Measurements from ENCODE around the gene CEP290.
"Not testable (repeated sequence)": the region's sequence is repeated elsewhere in the genome, so short reads cannot be mapped to it uniquely, and the experiment has no call there.

The CEP290 gene

DNA sequence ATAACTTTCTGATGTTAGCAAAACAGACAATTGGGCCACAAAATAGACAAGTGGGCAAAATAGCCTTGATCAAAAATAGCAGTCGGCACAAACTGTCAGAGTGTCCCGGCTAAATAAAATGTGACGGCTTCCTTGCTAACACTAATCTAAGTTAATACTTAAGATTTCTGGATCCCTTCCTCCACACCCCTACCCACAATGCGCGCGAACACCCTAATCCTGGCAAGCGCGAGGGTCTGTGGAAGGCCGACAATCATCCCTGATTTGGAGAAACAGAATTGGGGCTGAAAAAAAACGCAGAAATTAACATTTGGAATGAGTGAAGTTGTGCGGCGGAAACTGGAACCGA, 489 bp downstream of the CEP290 start:
- no peak for DNase-seq (ENCODE audit: low spot score)

DNA sequence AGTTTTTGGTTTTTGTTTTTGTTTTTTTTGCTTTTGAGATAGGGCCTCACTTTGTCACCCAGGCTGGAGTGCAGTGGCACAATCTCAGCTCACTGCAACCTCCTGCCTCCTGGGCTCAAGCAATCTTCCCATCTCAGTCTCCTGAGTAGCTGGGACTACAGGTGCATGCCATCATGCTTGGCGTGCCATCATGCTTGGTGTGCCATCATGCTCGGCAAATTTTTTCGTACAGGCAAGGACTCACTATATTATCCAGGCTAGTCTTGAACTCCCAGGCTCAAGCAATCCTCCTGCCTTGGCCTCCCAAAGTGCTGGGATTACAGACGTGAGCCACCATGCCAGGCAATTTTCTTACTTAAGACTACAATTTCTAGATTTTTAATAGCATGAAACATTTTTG, 2.2 kb downstream of the CEP290 start:
- not testable (repeated sequence) for DNase-seq (ENCODE audit: low spot score)

DNA sequence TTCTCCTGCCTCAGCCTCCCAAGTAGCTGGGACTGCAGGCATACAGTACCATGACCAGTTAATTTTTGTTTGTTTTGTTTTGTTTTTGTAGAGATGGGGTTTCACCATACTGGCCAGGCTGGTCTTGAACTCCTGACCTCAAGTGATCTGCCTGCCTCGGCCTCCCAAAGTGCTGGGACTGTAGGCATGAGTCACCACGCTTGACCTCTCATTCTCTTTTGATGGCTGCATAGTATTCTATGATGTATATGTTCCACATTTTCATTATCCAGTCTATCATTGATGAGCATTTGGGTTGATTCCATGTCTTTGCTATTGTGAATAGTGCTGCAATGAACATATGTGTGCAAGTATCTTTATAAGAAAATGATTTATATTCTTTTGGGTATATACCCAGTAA, 8.7 kb downstream of the CEP290 start:
- not testable (repeated sequence) for DNase-seq (ENCODE audit: low spot score)

DNA sequence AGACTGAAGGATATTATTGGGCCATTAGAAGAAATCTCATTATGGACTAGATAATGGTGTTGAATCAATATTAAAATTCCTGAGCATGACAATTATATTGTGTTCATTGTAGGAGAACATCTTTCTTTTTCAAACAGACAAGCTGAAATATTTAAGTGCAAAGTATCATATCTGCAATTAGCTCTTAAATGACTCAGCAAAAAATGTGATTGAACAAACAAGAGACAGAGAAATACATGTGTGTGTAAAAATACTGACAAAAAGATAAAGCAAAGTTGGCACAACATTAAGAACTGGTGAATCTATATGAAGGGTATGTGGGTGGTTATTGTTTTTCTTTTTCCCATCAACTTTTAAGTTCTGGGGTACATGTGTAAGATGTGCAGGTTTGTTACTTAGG, 9.5 kb downstream of the CEP290 start:
- DNase-seq (ENCODE audit: low spot score) = no peak

DNA sequence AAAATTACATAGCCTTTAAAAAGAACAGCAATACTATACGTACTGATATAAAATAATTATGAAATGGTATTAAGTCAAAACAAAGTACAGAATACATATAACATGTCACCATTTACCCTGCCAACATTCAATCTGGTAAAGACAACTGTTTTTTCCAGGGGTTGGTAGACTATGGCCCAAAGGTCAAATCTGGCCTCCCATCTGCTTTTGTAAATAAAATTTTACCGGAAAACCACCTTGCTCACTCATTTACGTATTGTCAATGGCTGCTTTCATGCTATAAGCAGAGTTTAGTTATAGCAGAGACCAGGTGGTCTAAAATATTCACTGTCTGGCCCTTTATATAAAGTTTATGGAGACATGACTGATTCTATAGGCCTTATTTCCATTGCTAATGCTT, 14.0 kb downstream of the CEP290 start:
- DNase-seq (ENCODE audit: low spot score) = no peak

DNA sequence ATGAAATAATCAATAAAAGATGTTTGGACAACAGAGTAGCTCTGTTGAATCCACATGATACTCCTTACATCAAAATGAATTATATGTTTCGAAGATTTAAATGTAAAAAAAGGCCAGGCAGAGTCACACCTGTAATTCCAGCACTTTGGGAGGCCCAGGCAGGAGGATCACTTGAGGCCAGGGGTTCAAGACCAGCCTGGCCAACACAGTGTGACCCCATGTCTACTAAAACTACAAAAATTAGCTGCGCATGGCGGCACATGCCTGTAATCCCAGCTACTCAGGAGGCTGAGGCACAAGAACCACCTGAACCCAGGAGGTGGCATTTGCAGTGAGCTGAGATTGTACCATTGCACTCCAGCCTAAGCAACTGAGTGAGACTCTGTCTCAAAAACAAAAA, 14.8 kb downstream of the CEP290 start:
- no peak for DNase-seq (ENCODE audit: low spot score)

DNA sequence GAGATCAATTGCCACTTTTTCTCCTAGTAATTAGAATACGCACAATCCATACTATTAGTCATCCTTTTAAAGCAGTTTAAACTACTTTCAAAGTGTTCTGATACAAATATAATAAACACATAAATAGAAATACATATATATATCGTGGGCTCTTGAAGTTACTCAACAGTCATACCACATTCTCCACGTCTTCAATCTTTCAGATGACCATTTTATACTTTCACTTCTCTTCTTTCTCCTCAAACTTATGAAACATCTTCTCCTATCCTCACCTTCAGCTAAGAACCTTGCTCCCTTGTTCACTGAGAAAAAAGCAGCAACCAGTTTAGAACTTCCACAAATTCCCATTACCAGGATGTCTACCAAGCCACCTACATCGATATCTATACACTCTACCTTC, 19.2 kb downstream of the CEP290 start:
- DNase-seq (ENCODE audit: low spot score) = no peak

DNA sequence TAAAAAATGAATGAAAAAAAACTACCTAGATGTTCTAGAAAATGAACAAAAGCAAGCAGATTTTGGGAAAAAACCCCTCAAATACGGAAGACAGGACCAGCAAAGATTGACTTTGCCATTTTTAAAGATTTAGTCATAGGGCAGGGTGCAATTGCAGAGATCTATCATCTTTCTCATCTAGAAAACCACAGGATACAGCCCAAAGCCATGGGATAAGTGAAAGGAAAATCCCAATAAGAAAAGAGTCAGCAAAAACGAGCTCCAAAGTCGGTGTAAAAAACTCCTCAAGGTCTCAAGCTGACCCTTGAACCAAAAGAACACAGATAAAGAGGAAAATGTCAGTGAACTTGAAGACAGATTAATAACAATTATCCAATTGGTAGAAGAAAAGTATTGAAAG, 28.0 kb downstream of the CEP290 start:
- no peak for DNase-seq (ENCODE audit: low spot score)

DNA sequence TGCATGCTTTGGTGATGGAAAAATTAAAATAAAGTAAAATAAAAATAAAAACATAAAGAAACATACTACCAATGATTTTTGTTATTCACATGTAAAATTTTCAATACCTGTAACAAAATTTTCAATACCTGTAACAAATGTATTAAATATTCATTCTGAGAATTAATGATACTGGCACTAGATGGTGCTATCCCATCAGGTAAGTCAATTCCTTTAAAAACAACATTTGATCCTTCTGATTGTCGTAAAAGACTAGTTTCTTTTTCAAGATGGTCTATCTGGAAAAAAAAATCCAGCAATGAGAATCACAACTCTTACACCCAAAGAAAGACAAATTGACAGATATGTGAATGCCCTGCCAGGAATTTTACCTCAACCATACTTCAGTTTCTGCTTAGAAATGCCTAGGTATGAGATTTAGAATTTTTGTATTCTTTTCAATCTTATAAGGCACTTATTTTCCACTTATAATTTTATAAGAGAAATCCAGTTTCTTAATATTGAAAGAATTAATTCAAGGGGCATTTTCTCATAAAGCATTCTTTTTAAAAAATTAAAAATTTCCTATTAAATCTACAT, 30.7 kb downstream of the CEP290 start:
- DNase-seq (ENCODE audit: low spot score) = peak; percentile 43

DNA sequence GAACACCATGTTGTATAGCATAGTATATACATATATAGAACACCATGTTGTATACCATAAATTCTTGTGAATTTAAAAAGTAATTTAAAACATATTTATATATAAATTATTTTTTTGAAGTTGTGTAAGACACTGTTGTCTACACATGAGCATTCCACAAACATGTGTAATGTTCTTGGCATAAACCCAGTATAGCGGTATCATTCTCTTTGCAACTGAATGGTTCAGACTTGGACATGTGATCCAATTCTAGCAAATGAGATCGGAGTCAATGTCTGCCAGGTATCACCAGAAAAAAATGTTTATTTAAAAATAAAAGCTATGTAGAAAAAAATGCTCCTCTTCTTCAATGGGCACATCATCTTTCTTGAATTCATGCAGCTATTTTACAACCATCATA, 33.9 kb downstream of the CEP290 start:
- DNase-seq (ENCODE audit: low spot score) = no peak

DNA sequence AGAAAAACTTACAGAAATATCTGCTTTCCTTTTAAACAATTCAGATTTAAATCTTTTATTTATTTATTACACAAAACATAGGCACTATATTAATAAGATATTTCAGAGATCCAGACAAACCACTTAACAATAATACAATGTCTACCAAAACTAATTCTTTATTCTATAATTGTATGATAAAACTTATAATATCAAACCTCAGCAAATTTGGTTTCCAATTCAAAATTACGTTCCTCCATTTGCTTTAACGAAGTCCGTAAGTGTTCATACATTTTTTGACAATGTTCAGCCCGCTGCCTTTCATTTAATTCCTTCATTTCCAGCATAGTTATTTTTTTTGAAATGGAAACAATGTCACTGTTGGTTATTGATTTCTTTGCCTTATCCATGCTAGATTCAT, 48.3 kb downstream of the CEP290 start:
- no peak for DNase-seq (ENCODE audit: low spot score)

DNA sequence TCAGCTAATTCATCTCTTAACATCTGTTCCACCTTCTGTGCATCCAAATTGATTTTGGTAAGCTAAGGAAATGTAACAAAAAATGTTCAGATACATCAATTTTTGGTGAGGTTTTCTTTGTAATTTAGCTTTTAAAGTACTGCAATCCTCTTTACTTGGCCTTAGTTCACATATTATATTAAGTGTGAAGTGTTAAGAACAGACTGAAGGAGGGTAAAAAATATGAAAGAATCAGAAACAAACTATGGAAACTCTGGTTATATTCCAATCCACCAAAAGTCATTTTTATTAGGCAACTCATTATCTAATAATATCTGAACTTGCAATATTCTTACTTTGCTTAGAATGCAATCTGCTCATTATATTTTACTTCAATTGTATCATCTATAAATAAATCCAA, 49.1 kb downstream of the CEP290 start:
- DNase-seq (ENCODE audit: low spot score) = no peak

DNA sequence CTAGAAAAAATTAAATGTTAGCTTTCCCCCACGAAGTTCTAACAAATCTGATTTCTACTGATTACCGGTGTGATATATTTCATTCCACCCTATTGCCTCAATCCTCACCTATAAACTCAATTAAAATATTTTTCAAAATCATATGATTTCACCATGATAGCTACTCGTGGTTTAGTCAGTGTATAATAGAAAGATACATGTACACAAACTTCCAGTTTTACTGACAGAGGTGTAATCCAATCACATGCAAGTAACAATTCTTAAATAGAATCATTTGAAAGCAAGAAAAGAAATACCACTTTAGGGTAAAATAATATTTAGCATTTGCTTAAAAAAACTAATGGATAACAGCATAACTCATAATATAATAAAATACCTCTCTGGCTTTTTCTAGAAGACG, 57.7 kb downstream of the CEP290 start:
- no peak for DNase-seq (ENCODE audit: low spot score)

DNA sequence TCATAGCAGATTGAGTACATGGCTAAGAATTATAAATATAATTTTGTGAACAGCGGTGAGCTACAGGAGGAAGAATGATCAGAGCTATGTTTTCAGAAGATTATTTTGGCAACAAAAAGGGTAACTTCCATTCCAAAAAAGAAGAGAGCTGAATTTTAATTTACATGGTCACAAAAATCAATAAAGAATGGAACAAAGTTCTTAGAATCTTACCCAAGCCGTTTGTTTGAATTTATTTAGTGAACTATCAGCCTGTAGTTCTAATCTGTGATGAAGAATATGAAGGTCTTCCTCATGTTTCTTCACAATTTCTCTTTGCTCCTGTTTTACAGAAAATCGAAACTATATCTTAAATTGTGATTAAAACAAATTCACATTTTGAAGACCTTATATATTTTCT, 58.3 kb downstream of the CEP290 start:
- DNase-seq (ENCODE audit: low spot score) = no peak

DNA sequence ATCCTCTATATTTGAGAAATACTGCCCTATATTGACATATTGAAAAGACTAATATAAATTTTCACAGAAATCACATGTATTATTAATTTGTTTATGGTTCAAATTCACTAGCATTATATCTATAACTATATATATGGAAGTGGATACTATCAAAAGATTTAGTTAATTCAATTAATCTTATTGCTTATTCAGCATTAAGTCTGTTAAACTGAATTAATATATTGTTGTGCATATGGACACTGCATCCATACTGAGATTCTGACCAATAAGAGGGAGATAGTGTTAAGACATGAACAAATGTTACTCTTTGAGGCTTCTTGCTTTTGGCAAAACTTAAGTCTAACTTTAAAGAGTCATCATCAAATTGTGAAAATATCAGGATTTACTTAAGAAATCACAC, 60.6 kb downstream of the CEP290 start:
- DNase-seq (ENCODE audit: low spot score) = no peak

DNA sequence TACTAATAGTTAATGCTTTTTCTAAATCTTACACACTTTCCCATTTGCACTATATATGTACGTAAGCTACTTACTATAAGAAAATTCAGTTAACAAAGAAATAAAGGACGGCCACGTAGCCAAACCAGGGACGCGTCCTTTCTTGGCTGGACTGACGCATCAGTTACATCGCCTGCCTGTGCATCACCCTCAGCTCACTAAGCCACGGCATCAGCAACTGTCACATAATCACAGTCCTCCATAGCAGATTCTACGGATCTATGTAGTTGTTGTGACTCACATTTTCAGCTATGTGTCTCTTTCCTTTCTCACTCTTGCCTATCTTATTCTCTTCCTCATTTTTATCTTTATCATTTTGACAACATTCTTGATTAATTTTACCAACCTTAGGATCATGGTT, 74.6 kb downstream of the CEP290 start:
- DNase-seq (ENCODE audit: low spot score) = no peak

DNA sequence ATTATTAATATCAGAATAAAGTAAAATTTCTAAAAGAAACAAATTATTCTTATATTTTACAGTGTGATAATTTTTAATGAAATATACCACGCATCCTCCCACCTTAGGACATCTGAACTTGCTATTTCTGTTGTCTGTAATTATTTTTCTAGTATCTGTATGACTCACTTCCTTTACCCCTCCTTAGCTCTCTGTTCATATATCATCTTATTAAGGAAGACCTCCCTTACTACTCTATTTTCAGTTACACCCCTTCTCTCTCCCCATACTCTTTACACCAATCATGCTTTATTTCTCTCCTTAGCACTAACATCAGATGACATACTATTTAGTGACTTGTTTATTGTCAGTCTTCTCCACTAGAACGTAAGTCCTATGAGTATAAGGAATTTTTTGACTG, 78.5 kb downstream of the CEP290 start:
- DNase-seq (ENCODE audit: low spot score) = no peak

DNA sequence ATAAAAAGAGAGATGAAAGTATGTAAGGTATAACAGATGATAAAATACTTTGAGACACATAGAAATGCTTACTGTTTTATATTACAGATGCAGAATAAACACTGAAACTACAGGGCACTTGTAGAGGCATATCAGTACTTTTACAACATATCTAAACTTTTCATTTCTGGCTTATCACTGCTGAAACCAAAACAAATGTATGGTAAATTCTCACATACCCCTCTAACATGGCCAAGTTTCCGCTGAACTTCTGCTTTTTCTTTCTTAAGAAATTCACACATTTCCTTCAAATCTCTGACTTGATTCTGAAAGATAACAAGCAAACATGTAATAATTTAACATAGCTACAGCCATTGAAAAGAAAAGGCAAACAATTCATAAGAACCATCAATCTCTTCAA, 79.4 kb downstream of the CEP290 start:
- no peak for DNase-seq (ENCODE audit: low spot score)

DNA sequence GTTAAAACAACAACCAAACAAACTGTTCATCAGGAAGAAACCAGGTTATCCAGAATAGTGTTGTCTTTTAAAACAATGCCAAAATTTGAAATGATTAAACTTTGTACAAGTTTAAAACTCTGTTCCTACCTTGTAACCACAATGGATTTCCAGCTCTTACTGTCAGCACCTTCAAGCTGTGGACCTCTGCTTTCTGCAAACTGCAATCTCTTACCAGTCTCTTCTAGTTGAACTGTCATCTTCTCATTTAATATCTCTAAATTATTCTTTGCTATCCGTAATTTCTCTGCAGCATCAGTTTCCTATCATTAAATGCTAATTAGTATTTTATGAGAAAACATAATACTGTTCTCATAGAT, 83.2 kb downstream of the CEP290 start:
- no peak for DNase-seq (ENCODE audit: low spot score)

DNA sequence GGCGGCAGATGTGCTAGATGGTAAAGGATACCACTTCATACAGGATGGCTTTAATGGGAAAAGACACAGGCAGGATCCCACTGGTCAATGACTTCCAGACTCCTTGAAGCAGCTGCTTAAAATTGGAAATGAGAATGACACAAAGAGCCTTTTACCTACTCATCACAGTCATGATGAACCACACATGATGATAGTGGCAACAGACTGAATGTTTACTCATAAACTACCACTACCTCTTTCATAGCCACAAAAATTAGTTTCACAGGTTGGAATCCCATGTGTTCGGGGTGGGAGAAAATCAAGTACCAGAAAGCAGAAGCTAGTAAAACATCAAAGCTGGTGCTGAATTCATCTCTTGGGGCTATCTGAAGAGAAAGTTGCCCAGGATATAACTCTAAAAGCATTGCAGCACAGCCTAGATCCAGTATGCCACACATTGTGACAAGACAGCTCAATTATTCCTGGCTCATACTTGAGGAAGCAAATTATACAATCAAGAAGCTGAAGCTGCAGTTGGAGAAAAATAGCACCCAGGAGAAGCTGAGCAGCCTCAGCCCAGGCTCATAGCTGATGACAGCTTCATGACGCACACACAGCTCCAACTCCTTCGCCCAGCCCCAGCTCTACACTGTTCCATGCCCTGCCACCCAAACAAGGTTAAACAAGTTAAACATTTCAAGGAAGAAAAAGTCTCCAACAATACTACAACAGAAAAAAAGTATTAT, 83.7 kb downstream of the CEP290 start:
- no peak for DNase-seq (ENCODE audit: low spot score)

DNA sequence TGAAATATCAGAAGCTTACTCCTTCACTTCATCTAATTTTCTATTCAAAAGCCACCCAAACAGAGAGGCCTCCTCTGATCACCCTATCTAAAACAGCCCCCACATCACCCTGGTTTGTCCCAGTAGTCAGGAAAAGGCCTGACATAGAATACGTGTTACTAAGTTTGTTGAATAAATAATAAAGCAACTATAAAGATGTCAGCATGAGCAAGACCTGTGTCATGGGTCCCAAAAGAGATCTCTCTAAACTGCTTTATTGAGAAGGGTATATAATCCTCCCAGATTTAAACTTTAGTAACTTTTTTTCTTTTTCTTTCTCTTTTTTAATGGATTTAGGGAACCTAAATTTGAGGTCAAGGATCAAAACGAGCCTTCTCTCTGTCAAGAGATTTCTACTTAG, 85.3 kb downstream of the CEP290 start:
- DNase-seq (ENCODE audit: low spot score) = no peak

DNA sequence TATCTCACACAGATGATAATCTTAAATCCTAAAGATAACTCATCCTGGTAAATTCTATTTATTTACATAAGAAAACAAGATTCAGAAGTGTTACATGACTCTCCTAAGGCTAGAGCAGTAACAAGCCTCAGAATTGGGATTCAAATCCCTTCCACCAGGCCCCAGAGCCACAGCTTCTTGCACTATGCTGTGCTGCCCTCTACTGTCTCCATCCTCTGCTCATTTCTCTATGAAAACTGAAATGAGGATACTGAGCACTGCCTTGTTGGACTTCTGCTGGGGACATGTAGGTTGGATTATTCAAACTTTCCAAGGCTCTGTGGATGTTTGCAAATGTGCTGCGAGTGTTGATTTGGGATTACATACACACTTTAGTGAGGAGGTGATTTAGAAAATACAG, 89.2 kb downstream of the CEP290 start:
- DNase-seq (ENCODE audit: low spot score) = no peak

DNA sequence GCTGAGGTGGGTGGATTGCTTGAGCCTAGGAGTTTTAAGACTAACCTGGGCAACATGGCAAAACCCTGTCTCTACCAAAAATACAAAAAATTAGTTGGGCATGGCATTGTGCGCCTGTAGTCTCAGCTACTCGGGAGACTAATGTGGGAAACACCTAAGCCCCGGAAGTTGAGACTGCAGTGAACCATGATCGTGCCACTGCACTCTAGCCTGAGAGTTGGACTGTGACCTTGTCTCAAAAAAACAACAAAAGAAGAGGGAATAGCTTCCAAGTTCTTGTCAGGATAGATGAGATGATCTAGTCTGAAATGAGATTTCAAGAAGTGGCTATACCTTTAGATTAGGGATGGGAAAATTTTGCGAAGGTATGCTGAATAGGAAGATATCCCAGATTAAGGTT, 97.9 kb downstream of the CEP290 start:
- no peak for DNase-seq (ENCODE audit: low spot score)

DNA sequence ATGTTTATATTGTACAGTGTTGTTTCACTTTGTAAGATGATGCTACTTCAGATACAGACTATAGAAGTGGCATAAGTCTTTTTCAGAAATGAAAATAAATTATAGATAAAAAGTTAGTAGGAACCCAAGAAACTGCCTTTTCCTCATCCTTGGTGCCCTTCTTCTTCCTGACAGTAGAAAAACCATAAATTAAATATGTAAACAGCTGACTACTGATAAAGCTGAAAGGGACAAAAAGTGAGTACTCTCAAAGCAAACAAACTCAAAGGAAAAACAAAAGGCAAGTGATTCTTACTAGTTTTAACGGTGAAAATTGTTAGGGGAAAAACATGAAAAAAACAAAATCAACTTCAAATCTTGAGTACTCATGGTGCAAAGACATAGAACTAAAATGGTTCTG, 104.1 kb downstream of the CEP290 start:
- no peak for DNase-seq (ENCODE audit: low spot score)

All from kidney capillary endothelial cell (primary cell).